ENCODE measurements around the gene MSI2.

DNA sequence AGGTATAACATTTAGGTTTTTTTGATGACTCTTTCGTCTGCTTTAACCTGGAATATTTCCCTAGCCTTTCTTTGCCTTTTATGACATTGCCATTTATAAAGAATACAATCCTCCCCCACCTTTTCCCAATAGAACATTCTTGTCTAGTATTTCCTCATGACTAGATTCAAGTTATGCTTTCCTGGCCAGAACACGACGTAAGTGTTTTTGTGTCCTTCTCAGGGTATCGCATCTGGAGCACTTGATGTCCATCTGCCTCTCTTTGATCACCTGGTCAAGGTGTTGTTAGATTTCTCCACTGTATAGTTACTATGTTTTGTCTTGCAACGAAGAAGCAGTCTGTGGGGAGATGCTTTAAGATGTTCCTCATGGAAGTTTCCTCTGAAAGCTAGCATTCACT lies 87.4 kb downstream of the MSI2 start:
- no peak for TF ChIP-seq POLR2A (IDR thresholded peaks at IDR 0.05)
- TF ChIP-seq, protein P1, sequence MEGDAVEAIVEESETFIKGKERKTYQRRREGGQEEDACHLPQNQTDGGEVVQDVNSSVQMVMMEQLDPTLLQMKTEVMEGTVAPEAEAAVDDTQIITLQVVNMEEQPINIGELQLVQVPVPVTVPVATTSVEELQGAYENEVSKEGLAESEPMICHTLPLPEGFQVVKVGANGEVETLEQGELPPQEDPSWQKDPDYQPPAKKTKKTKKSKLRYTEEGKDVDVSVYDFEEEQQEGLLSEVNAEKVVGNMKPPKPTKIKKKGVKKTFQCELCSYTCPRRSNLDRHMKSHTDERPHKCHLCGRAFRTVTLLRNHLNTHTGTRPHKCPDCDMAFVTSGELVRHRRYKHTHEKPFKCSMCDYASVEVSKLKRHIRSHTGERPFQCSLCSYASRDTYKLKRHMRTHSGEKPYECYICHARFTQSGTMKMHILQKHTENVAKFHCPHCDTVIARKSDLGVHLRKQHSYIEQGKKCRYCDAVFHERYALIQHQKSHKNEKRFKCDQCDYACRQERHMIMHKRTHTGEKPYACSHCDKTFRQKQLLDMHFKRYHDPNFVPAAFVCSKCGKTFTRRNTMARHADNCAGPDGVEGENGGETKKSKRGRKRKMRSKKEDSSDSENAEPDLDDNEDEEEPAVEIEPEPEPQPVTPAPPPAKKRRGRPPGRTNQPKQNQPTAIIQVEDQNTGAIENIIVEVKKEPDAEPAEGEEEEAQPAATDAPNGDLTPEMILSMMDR (IDR thresholded peaks at IDR 0.05): no peak
- TF ChIP-seq POLR2AphosphoS5 (IDR thresholded peaks at IDR 0.05): no peak
